Activated T-cell treated with anti-CD3 and anti-CD28 coated beads for 48 hours (primary cell): Measurements from ENCODE around the gene CD48.

Source experiments
- DNase-seq: peaks from one replicate; pipeline ENCODE4 v3.0.0-alpha.2; 2020; ENCODE audit warnings: low read depth

CD48 gene

GRCh38 chr1:160631983-160632625 is 79.5 kb downstream of the CD48 start:
- DNase-seq = no peak

- DNase-seq = no peak
Observed at GRCh38 chr1:160630523-160631451, 80.8 kb downstream of the CD48 start.

- no peak for DNase-seq
Observed at GRCh38 chr1:160629286-160630210, 82.1 kb downstream of the CD48 start.

GRCh38 chr1:160628799-160629263 is 82.8 kb downstream of the CD48 start:
- no peak for DNase-seq
